Glomerular visceral epithelial cell (primary cell): Measurements from ENCODE around the gene DOCK1.
"Not testable (repeated sequence)": the region's sequence is repeated elsewhere in the genome, so short reads cannot be mapped to it uniquely, and the experiment has no call there.

Experiments
- DNase-seq: peaks from one replicate; pipeline ENCODE4 v3.0.0-alpha.2; 2016; ENCODE audit errors: extremely low spot score

The DOCK1 gene

GRCh38 chr10:127308031-127308430 is 402.8 kb downstream of the DOCK1 start:
- DNase-seq: no peak

DNA sequence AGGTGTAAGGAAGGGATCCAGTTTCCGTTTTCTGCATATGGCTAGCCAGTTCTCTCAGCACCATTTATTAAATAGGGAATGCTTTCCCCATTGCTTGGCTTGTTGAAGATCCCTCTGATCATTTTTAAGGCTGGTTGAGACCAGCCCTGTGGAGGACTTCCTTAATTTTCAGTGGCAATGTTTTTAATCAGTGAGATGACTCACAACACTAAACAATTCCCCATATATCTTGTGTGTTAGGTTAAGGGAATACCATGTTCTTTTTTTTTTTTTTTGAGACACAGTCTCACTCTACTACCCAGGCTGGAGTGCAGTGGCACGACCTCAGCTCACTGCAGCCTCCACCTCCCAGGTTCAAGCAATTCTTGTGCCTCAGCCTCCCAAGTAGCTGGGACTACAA is 404.4 kb downstream of the DOCK1 start:
- not testable (repeated sequence) for DNase-seq

DNA sequence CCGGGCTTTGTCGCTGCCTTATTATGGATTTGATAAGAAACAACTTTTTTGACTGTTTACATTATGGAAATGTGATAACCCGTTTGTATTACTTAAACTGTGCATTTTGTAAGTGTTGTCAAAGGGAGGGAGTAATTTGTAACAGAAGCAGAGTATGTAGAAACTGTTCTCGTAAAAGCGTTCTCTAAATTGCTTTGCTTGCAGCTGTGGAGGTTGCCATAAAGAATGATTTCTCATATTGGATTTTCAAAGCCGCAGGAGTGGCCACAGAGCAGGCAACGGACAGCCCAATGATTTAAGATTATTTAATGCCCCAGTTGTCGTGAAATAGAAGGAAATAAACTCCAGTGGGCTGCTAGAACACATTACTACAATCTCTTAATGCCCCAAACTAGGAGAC is 405.2 kb downstream of the DOCK1 start:
- no peak for DNase-seq

GRCh38 chr10:127310923-127311322 is 405.7 kb downstream of the DOCK1 start:
- DNase-seq: no peak

DNA sequence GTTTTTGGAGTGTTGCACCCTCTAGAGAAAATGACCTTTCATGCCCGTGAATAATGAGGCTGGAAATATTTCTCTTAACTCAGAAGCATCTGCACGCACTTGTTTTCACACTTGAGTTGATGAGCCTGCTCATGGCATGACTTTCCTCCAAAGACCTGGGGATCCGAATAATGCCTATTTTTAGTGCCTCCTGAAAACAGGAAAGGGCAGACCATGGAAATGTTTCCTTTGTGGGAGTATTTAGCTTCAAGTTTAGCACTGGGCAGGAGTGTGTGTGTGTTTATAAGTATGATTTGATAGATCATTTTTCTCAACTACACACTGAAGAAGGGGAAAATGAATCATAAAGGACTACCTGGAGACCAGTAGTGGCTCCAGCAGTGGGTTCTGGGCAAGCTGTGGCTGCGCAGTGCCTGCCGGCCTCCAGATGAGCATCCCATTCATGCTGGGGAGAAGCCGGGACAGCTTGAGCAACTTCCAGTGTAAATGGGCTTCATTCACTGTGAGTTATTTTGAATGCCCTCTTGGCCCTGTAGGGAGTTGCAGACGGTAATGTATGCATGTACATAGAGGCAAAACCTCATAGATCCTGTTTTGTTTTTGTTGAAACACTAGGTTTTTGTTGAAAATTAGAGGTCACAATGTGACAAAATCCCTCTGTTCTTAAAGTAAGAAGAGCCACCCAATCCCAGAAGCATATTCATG is 408.9 kb downstream of the DOCK1 start:
- DNase-seq: no peak

GRCh38 chr10:127314797-127315196 is 409.6 kb downstream of the DOCK1 start:
- no peak for DNase-seq

DNA sequence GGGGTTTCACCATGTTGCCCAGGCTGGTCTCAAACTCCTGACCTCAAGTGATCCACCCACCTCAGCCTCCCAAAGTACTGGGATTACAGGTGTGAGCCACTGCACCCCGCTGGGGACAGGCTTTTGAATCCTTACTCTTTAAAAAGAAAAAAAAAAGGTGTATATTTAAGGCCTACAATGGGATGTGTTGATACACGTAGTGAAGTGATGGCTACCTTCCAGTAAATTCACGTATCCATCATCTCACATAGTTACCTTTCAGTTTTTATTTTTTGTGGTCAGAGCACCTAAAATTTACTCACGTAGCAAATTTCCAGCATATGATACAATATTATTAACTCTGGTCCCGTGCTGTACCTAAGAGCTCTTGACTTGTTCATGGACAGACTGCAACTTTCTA is 410.7 kb downstream of the DOCK1 start:
- DNase-seq: no peak

DNA sequence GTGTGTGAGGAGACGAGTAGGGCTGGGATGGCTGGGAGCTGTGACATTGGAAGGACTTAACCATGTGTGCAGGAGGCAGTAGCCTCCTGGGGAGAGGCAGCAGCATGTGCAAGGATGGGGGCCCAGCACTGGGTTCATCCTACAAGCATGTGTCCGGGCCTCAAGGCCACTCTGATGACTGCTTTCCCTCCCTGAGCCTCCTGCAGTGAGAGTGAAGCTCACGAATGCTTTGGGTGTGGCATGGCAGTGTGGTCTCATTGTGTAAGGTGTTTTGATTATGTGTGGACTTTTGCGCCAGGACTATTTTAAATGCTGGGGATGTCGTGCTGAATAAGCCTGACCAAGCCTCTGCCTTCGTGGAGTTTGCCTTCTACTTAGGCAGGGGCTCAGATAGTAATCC is 413.2 kb downstream of the DOCK1 start:
- no peak for DNase-seq

- no peak for DNase-seq
These were observed 414.0 kb downstream of the DOCK1 start for GRCh38 chr10:127319271-127319670.

DNA sequence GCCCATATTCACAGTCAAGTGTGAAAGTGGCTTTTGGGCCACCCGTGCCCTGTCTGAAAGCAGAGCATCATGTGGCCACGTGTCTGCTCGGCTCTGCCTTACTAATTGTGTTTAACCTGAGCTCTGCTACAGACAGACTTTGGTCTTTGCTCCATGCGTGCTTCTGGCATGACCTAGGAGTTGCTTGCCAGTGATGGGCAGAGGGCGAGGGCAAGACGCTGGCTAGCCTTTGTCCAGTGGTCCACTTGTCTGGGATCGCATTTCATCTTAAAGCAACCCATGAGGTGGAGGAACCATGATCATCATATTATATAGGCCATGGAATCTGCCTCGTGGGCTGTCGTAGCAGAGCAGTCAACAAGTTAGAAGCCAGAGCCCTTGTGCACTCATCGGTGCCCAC is 414.5 kb downstream of the DOCK1 start:
- no peak for DNase-seq

- no peak for DNase-seq
These were observed 414.9 kb downstream of the DOCK1 start for GRCh38 chr10:127320176-127320575.

- no peak for DNase-seq
These were observed 417.1 kb downstream of the DOCK1 start for GRCh38 chr10:127322286-127322685.

DNA sequence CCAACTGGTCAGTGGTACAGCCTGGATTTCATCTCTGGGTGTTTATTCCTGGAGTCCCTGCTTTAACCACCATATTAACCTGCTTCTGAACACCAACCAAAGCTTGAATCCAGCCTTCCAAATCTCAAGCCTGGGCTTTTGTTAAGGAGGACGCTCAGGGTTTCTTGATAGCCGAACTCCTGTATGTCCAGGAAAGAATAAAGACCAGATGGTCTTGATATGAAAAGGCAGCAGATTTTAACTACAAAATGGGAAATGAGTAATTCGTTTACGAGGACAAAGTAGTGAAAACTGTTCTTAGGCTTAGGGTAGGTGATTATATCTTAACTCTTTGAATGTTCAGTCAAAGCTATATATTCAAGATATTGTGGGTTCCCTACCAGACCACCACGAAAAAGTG is 420.3 kb downstream of the DOCK1 start:
- DNase-seq: no peak

- no peak for DNase-seq
These were observed 421.7 kb downstream of the DOCK1 start for GRCh38 chr10:127326883-127327282.

GRCh38 chr10:127331696-127332095 is 426.5 kb downstream of the DOCK1 start:
- no peak for DNase-seq

DNA sequence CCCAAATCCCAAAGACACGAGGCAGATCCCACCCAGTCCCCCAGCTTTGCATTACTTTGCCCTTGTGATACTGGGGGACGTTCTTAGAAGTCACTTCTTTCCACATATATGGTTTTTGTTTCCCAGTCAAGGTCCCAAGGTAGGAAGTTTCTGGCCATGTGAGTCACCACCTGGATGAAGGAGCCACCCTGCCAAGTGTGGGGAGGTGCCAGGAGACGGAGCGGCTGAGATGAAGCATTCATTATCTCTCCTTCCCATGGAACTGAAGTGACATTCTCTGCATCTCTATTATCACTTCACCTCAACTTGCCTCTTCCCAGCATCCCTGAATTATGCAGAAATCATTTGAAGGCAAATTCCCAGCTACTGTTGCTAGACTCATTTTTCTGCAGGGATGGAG is 427.4 kb downstream of the DOCK1 start:
- no peak for DNase-seq

DNA sequence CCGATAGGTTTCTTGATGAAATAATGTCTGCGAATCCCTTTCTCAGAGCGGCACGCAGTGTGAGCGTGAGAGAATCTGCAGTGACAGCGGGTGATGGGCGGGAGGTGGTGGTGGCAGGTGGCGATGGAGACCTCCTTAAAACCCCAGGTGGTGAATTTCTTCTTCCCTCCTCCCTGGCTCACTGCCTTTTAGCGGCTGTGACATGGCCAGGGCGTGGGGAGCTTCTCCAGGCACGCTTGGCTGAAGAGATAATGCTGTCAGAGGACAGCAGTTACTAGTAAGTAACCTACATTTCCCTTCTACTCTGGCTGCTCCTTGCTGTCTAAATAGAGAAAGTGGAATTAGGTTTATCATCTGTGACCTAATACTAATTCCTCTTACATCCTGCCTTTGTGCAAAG is 432.6 kb downstream of the DOCK1 start:
- DNase-seq: no peak

DNA sequence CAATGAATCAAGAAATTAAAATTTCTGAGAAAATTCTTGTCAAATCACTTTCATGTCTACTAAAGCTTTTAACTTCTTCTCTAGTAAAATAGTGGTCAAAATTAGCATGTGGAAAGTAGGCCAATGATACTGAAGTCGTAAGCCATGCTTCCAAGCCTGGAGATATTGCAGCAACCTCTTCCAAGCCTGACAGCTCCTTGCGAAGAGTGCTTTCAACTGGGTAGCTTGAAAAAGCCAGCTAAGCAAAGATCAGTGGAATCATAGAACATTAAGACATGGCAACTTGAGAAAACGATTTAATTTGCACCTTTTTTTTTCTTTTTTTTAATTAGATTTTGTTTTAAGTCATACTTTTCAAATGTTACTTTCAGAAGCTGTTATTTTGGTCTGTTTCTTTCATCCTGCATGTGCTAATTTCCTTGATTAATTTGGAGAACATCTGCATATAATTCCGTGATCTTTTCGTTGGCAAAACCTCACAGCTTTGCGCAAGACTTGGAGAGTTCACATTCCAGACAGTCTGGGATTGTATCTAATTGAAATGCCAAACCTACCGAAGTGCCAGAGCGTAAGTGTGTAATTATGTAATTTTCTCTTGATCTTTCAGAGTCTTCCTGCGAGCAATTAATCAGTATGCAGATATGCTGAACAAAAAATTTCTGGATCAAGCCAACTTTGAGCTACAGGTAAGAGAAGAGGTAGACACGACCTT is 433.3 kb downstream of the DOCK1 start:
- DNase-seq: no peak

- DNase-seq: no peak
These were observed 438.6 kb downstream of the DOCK1 start for GRCh38 chr10:127343821-127344220.

DNA sequence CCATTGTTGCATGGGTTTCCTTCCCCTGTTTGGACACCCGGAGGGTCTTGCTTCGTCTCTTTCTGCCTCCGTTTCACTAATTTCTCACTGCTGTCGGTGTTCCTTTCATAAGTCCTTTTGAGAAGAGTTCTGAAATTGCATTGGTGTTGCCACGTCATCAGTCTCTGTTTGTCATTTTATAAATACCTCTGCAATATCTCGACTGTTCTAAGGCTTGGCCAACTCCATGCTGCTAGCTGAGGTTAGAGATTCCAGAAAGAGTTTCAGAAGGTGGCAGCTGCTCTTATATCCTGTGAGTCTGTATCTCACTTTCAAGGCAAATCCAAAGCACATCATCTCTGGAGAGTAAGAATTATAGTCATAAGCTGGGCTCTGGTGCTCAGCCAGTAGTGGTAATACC is 439.1 kb downstream of the DOCK1 start:
- DNase-seq: no peak

DNA sequence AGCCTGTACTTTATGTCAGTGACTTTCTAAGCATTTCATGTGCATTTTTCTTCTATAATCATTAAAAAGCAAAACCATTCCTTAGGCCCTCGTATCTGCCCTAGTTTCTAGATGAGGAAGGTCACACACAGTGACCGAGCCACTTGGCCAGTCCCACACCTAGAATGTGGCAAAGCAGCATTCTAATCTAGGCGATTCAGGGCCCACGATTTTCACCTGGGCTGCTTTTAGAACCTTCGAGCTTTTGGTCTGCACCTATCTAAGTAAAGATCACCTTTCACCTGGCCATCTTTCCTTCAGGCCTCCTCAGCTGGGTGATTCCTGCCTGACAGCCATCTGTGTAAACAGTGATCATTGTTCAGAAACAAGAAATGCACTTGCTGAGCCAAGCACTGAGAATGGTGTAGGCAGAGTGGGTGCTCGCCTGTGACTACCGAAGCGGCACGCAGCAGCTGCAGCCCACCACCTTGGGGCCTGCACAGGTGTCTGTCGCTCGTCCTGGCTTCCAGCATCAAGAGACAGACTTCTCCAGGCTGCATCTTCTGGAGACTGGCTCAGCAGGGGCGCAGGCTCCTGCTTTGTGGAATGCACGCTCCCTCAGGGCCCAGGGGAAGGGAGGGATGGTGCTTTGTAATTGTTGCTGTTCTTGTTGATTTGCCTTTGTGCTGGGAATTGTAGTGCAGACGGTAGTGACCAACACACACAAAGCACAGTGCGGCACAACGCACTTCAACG is 440.2 kb downstream of the DOCK1 start:
- DNase-seq: no peak

DNA sequence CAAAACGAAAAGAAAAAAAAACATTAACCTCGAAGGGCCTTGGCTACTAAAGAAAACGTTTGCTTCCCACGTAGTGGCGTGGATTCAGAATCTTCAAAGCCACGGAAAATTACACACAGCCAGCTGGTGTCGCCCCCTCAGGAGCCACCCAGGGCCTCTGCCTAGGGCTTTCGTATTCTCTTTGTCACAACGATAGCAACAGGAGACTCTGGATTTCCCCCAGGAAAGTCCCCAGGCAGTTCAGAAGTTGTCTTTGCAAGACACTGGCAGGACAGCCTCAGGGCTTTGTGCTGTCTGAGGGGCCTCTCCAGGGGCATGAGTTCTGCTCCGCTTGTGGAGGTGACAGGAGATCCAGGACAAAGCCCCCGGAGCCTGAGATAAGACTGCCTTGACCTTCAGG is 441.4 kb downstream of the DOCK1 start:
- no peak for DNase-seq
